ENCODE data around the gene GDF9.

GRCh38 chr5:132907161-132907560, 40.9 kb upstream of the GDF9 start:
- TF ChIP-seq CTCF (conservative IDR thresholded peaks at IDR 0.05; ENCODE audit: low read length) (no peak), EZH2phosphoT487 (IDR thresholded peaks at IDR 0.05; ENCODE audit: borderline replicate concordance, low read depth, low read length) (no peak)

Data from OCI-LY7 (cell line).